Effector memory CD4-positive, alpha-beta T cell (primary cell): ENCODE results near the gene GRK3.
"Not testable (repeated sequence)": the region's sequence is repeated elsewhere in the genome, so short reads cannot be mapped to it uniquely, and the experiment has no call there.

Experiments
- DNase-seq, 3 donors: peaks; one replicate each; pipeline ENCODE4 v3.0.0-alpha.2; 2020
- H3K27ac ChIP-seq: 2 replicates; pipeline ENCODE4 v1.7.0; 2013; ENCODE audit warnings: mild to moderate bottlenecking, low read length, moderate library complexity; ENCODE audit not compliant: insufficient read depth, poor library complexity, severe bottlenecking
- H3K27me3 ChIP-seq: replicated peaks from 2 replicates; pipeline ENCODE4 v1.7.0; 2013; ENCODE audit warnings: mild to moderate bottlenecking, low read length; ENCODE audit not compliant: insufficient read depth, control insufficient read depth, poor library complexity, severe bottlenecking
- H3K36me3 ChIP-seq: 2 replicates; pipeline ENCODE4 v1.7.0; 2013; ENCODE audit warnings: mild to moderate bottlenecking, low read length, moderate library complexity; ENCODE audit not compliant: control insufficient read depth, insufficient read depth
- H3K4me1 ChIP-seq: 2 replicates; pipeline ENCODE4 v1.7.0; 2013; ENCODE audit warnings: low read length, mild to moderate bottlenecking; ENCODE audit not compliant: control insufficient read depth, insufficient read depth, poor library complexity, severe bottlenecking
- H3K4me3 ChIP-seq: 2 replicates; pipeline ENCODE4 v1.7.0; 2013; ENCODE audit warnings: low read length, low read depth, mild to moderate bottlenecking; ENCODE audit not compliant: insufficient read depth, poor library complexity, severe bottlenecking
- H3K9me3 ChIP-seq: 2 replicates; pipeline ENCODE4 v1.7.0; 2013; ENCODE audit warnings: mild to moderate bottlenecking, low read length, moderate library complexity; ENCODE audit not compliant: control insufficient read depth

The GRK3 gene

DNA sequence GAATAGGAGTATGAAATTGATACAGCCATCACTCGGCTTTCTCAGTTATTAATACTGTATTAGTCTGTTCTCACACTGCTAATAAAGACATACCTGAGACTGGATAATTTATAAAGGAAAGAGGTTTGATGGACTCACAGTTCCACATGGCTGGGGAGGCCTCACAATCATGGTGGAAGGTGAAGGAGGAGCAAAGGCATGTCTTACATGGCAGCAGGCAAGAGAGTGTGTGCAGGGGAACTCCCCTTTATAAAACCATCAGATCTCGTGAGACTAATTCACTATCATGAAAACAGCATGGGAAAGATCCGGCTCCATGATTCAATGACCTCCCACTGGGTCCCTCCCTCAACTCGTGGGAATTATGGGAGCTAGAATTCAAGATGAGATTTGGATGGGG lies 25.2 kb downstream of the GRK3 start:
- H3K4me1 ChIP-seq, DNase-seq, H3K4me3 ChIP-seq, H3K27me3 ChIP-seq, H3K36me3 ChIP-seq, H3K27ac ChIP-seq, H3K9me3 ChIP-seq: not testable (repeated sequence)

DNA sequence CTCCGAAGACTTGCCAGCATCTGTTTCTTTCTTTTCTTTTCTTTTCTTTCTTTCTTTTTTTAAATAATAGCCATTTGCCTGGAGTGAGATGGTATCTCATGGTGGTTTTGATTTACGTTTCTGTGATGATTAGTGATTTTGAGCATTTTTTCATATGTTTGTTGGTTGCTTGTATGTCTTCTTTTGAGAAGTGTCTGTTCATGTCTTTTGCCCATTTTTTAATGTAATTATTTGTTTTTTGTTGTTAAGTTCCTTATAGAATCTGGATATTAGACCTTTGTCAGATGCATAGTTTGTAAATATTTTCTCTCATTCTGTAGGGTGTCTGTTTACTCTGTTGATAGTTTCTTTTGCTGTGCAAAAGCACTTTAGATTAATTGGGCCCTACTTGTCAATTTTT lies 28.8 kb downstream of the GRK3 start:
- H3K27ac ChIP-seq, H3K4me3 ChIP-seq, H3K27me3 ChIP-seq, H3K9me3 ChIP-seq, H3K4me1 ChIP-seq, H3K36me3 ChIP-seq, DNase-seq: not testable (repeated sequence)

- H3K27me3 ChIP-seq, result no peaks in the 10 kb centered on the region
- no peak overlapping the region for H3K27ac ChIP-seq
- H3K36me3 ChIP-seq, result no peaks in the 10 kb centered on the region
- no peak for DNase-seq
- no peaks in the 10 kb centered on the region for H3K4me1 ChIP-seq
- no peaks in the 10 kb centered on the region for H3K9me3 ChIP-seq
- H3K4me3 ChIP-seq, result no peak overlapping the region
Observed at GRCh38 chr22:25598609-25599008, 34.1 kb downstream of the GRK3 start.

- no peak overlapping the region for H3K4me3 ChIP-seq
- H3K9me3 ChIP-seq, result no peaks in the 10 kb centered on the region
- H3K36me3 ChIP-seq, result no peaks in the 10 kb centered on the region
- no peak overlapping the region for H3K27ac ChIP-seq
- H3K27me3 ChIP-seq, result no peaks in the 10 kb centered on the region
- DNase-seq, result no peak
- no peaks in the 10 kb centered on the region for H3K4me1 ChIP-seq
Observed at GRCh38 chr22:25602445-25602844, 38.0 kb downstream of the GRK3 start.

- Histone ChIP-seq H3K36me3 (no peaks in the 10 kb centered on the region), H3K27ac (no peak overlapping the region), H3K4me1 (no peaks in the 10 kb centered on the region), H3K9me3 (no peaks in the 10 kb centered on the region), H3K4me3 (no peak overlapping the region), H3K27me3 (no peaks in the 10 kb centered on the region)
- no peak for DNase-seq
Observed at GRCh38 chr22:25602916-25603315, 38.4 kb downstream of the GRK3 start.

GRCh38 chr22:25605146-25605545 lies 40.7 kb downstream of the GRK3 start:
- not testable (repeated sequence) for H3K4me3 ChIP-seq, DNase-seq, H3K27ac ChIP-seq

DNA sequence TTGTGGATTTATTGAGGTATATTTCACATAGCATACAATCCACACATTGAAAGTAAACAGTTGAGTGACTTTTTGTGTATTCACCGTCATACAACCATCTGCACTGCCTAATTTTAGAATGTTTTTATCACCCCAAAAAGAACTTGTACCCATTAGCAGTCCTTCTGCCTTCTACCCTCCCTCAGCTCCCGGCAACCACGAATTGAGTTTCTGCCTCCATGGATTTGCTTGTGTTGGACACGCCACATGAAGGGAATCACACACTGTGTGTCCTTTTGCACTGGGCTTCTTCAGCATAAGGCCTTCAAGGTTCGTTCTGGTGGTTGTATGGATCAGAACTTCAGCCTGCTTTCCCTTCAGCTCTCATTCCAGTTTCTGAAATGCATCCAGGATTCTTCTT lies 41.1 kb downstream of the GRK3 start:
- H3K9me3 ChIP-seq, H3K27me3 ChIP-seq, H3K4me1 ChIP-seq, DNase-seq, H3K36me3 ChIP-seq, H3K4me3 ChIP-seq, H3K27ac ChIP-seq: not testable (repeated sequence)

More at GRCh38 chr22:25605146-25605545, 40.7 kb downstream of the GRK3 start:
- H3K4me1 ChIP-seq, H3K36me3 ChIP-seq, H3K9me3 ChIP-seq, H3K27me3 ChIP-seq: not testable (repeated sequence)

- H3K4me3 ChIP-seq, H3K36me3 ChIP-seq, H3K27me3 ChIP-seq, H3K27ac ChIP-seq, DNase-seq, H3K9me3 ChIP-seq, H3K4me1 ChIP-seq: not testable (repeated sequence)
Observed at GRCh38 chr22:25611284-25611683, 46.8 kb downstream of the GRK3 start.

- H3K4me1 ChIP-seq, H3K27me3 ChIP-seq, H3K36me3 ChIP-seq, DNase-seq, H3K4me3 ChIP-seq, H3K27ac ChIP-seq, H3K9me3 ChIP-seq: not testable (repeated sequence)
Observed at GRCh38 chr22:25613131-25613530, 48.7 kb downstream of the GRK3 start.

DNA sequence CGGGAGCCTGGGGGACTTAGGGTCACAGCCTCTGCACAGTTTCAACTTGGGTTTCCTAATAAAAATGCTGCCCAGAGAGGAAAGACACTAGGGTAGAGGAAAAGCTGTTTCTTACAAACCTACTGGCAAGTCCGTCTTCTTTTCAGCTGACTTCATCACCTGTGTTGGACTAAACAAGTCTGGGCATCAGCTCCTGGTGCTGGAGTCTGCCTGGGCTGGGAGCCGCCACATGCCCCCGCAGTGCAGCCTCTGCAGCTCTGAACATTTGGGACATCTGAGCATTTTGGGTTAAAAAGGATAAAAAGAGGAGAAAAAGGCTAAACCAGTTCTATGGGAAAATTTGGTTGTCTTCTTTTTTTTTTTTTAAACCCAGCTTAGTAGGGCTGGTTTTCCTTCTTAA lies 49.1 kb downstream of the GRK3 start:
- not testable (repeated sequence) for H3K27me3 ChIP-seq, DNase-seq, H3K4me3 ChIP-seq, H3K36me3 ChIP-seq, H3K27ac ChIP-seq, H3K4me1 ChIP-seq, H3K9me3 ChIP-seq

DNA sequence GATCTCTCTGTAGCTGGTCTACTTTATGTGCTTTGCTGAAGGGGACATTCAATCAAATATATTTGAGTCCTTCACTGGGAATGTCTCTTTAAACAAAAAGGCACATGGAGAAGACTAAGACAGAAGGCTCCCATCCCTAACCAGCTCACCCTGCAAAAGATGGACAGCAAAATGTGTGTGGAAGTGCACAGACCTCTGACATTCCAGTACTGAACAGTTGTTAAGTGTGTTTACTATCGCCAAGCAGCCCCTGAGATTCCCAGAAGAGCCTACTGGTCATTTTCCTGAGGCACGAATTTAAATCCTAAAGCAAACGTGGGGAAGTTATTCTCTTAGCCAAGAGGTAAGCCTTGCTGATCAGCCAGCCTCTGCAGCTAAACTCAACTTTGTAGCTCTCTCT lies 50.3 kb downstream of the GRK3 start:
- not testable (repeated sequence) for H3K4me1 ChIP-seq, H3K4me3 ChIP-seq, DNase-seq, H3K27me3 ChIP-seq, H3K36me3 ChIP-seq, H3K9me3 ChIP-seq, H3K27ac ChIP-seq
